Ascending aorta (tissue), 2 donors: ENCODE measurements around the gene PROZ. TPM values are rescaled to one million over a fixed set of nuclear protein-coding genes. Genes with fewer than 3 reads are reported as not detected.

Source experiments
- DNase-seq, 2 donors: peaks; one replicate each; pipeline ENCODE4 v3.0.0-alpha.2; 2019; ENCODE audit warnings: low spot score in 2 of 2
- H3K27ac ChIP-seq, 2 donors: fragments of 200-600 bp; sonication (generic); one replicate each; pipeline ENCODE4 v1.5.1; 2016 to 2017; ENCODE audit warnings: mild to moderate bottlenecking in 1 of 2
- H3K27me3 ChIP-seq: fragments of 200-600 bp; sonication (generic); one replicate; pipeline ENCODE4 v1.5.1; 2017
- H3K36me3 ChIP-seq, 2 donors: fragments of 200-600 bp; sonication (generic); one replicate each; pipeline ENCODE4 v1.5.1; 2016
- H3K4me1 ChIP-seq, 2 donors: fragments of 200-600 bp; sonication (generic); one replicate each; pipeline ENCODE4 v1.5.1; 2016 to 2017; ENCODE audit warnings: mild to moderate bottlenecking in 1 of 2
- H3K4me3 ChIP-seq, 2 donors: fragments of 200-600 bp; sonication (generic); one replicate each; pipeline ENCODE4 v1.5.1; 2016 to 2017; ENCODE audit warnings: mild to moderate bottlenecking in 1 of 2
- H3K9me3 ChIP-seq, 2 donors: fragments of 200-600 bp; sonication (generic); one replicate each; pipeline ENCODE4 v1.5.1; 2016
- CTCF ChIP-seq, 3 experiments: fragments of 200-600 bp in 2 of 3; fragments of 450-650 bp in 1 of 3; sonication (generic) in 2 of 3; IDR thresholded peaks; one replicate each; pipeline ENCODE4 v1.5.1; 2016 to 2019; ENCODE audit warnings: antibody characterized with exemption in 3 of 3, mild to moderate bottlenecking in 1 of 3, moderate library complexity in 1 of 3
- intact Hi-C: fragments of 100-400 bp; cut with DNase I; formaldehyde crosslinking; loops from one replicate; pipeline ENCODE4 v1.15.1; 2023
- total RNA-seq: library from RNA; depleted of rRNA; stranded (reverse); fragments of >200 nt; gene quantifications from one replicate; pipeline ENCODE4 v1.1.0, GENCODE V29; 2016

PROZ gene
- total RNA-seq, 1 donor from 2014 or later, result not detected

DNA sequence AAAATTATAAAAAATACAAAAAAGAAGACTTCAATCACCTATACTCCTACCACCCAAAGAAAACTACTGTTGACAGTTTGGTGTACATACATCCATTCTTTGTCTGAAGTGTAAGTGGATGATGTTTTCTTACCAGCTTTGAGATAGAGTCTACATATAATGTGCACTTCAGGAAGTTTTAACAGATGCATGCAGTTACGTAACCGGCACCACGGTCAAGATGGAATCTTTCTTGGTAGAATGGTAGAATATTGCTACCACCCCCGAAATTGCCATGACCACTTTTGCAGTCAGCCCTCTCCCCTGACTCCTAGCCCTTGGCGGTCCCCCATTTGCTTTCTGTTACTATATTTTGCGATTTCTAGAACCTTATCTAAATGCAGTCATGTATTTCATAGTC, 52.4 kb downstream of the PROZ start:
- TF ChIP-seq CTCF (IDR thresholded peaks at IDR 0.05), result no peak
- H3K9me3 ChIP-seq, result no peaks in the 10 kb centered on the region
- intact Hi-C loops, result loop anchor here (5.0 to 10.0 kb wide), 2 partner anchors 176 to 269 kb away; no protein-coding TSS in a partner anchor
- no peak overlapping the region for H3K27ac ChIP-seq
- H3K27me3 ChIP-seq, result no peaks in the 10 kb centered on the region
- peaks cover 3 to 35% of the 10 kb centered on the region in 2 donors for H3K4me1 ChIP-seq
- DNase-seq, result peak in 1 of 2 donors; percentile 15
- H3K4me3 ChIP-seq, result peak overlapping the region; percentile 98 to 99
- no peaks in the 10 kb centered on the region for H3K36me3 ChIP-seq

- no peak for TF ChIP-seq CTCF (IDR thresholded peaks at IDR 0.05)
- peaks cover 3 to 32% of the 10 kb centered on the region in 2 donors for H3K4me1 ChIP-seq
- no peak overlapping the region for H3K27ac ChIP-seq
- no peaks in the 10 kb centered on the region for H3K36me3 ChIP-seq
- no peaks in the 10 kb centered on the region for H3K9me3 ChIP-seq
- H3K4me3 ChIP-seq, result no peak overlapping the region
- peak in 1 of 2 donors; percentile 39 for DNase-seq
- intact Hi-C loops, result loop anchor here (5.0 to 10.0 kb wide), 2 partner anchors 177 to 269 kb away; no protein-coding TSS in a partner anchor
- no peaks in the 10 kb centered on the region for H3K27me3 ChIP-seq
Measured at GRCh38 chr13:113211774-113212173, 53.3 kb downstream of the PROZ start.

- H3K27ac ChIP-seq, result peak overlapping the region; percentile 1 to 26
- H3K27me3 ChIP-seq, result no peaks in the 10 kb centered on the region
- H3K4me1 ChIP-seq, result peaks cover 0 to 9% of the 10 kb centered on the region in 2 donors
- no peaks in the 10 kb centered on the region for H3K9me3 ChIP-seq
- no peak for TF ChIP-seq CTCF (IDR thresholded peaks at IDR 0.05)
- DNase-seq, result peak in 1 of 2 donors; percentile 56
- peaks cover 19 to 24% of the 10 kb centered on the region in 2 donors for H3K36me3 ChIP-seq
- intact Hi-C loops, result loop anchor here (10.0 kb wide), 1 partner anchor 182 kb away; no protein-coding TSS in a partner anchor
- H3K4me3 ChIP-seq, result no peak overlapping the region
Measured at GRCh38 chr13:113216254-113217048, 58.0 kb downstream of the PROZ start.

GRCh38 chr13:113218586-113218985, 60.1 kb downstream of the PROZ start:
- no peak overlapping the region for H3K4me3 ChIP-seq
- H3K27me3 ChIP-seq, result no peaks in the 10 kb centered on the region
- no peak for DNase-seq
- no peak overlapping the region for H3K27ac ChIP-seq
- H3K36me3 ChIP-seq, result peaks cover 25 to 43% of the 10 kb centered on the region in 2 donors
- intact Hi-C loops, result loop anchor here (10.0 kb wide), 1 partner anchor 184 kb away; no protein-coding TSS in a partner anchor
- no peak for TF ChIP-seq CTCF (IDR thresholded peaks at IDR 0.05)
- H3K4me1 ChIP-seq, result peaks cover 0 to 5% of the 10 kb centered on the region in 2 donors
- no peaks in the 10 kb centered on the region for H3K9me3 ChIP-seq

- H3K36me3 ChIP-seq, result peaks cover 30 to 50% of the 10 kb centered on the region in 2 donors
- DNase-seq, result peak in 1 of 2 donors; percentile 52
- H3K9me3 ChIP-seq, result no peaks in the 10 kb centered on the region
- H3K27me3 ChIP-seq, result no peaks in the 10 kb centered on the region
- no peak for TF ChIP-seq CTCF (IDR thresholded peaks at IDR 0.05)
- intact Hi-C loops, result loop anchor here (10.0 kb wide), 1 partner anchor 185 kb away; no protein-coding TSS in a partner anchor
- no peak overlapping the region for H3K4me3 ChIP-seq
- H3K27ac ChIP-seq, result no peak overlapping the region
- H3K4me1 ChIP-seq, result peaks cover 0 to 5% of the 10 kb centered on the region in 2 donors
Measured at GRCh38 chr13:113219256-113219940, 61.0 kb downstream of the PROZ start.
